ENCODE measurements around the gene FBXL17.
"Not testable (repeated sequence)": the region's sequence is repeated elsewhere in the genome, so short reads cannot be mapped to it uniquely, and the experiment has no call there.

The FBXL17 gene

DNA sequence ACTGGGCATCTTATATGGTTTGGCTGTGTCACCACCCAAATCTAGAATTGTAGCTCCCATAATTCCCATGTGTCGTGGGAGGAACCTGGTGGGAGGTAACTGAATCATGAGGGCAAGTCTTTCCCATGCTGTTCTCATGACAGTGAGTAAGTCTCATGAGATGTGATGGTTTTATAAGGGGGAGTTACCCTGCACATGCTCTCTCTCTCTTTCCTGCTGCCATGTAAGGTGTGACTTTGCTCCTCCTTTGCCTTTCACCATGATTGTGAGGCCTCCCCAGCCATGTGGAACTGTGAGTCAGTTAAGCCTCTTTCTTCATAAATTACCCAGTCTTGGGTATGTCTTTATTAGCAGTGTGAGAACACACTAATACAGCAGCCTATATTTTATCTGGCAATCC lies 229.0 kb downstream of the FBXL17 start:
- DNase-seq (ENCODE audit: low spot score) = not testable (repeated sequence)

DNA sequence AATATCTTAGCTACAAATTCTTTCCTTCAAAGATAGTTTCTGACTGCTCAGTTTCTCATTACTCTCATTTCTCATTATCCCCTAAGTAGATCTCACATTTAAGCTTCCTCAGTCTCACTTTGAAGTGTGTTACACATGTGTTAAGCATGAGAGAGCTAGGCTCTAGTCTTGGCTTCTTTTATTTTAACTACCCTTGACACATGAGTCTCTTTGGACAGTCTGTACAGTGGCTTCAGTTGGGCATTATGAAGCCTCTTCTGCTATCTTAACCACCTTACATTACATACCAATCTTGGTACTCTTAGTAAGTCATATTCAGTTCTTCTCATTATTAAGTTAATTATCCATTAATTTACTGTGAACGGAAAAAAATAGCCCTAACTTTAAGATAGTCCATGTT lies 232.5 kb downstream of the FBXL17 start:
- no peak for DNase-seq (ENCODE audit: low spot score)

DNA sequence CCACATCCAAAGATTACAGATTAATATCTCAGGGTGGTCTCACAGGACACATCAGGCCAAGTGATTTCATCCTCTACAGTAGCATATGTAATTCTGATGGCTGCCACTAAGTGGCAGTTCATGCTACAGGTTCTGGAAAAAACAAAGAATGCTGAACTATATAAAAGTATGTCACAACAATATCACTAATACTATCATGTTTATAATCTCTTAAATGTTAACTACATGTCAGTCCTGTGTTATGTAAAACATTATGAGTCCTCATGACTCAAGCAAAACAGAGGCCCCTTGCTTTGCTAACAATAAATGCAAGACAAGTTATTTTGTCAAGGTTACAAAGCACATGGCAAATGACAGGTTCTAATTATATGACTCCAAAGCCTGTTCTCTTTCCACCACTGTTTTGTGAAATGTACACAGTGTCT lies 233.2 kb downstream of the FBXL17 start:
- DNase-seq (ENCODE audit: low spot score) = peak; percentile 38

GRCh38 chr5:108146222-108146621 lies 235.7 kb downstream of the FBXL17 start:
- no peak for DNase-seq (ENCODE audit: low spot score)

- DNase-seq (ENCODE audit: low spot score) = no peak
Measured at GRCh38 chr5:108145351-108145750, 236.5 kb downstream of the FBXL17 start.

GRCh38 chr5:108144332-108144731 lies 237.6 kb downstream of the FBXL17 start:
- DNase-seq (ENCODE audit: low spot score) = no peak

- DNase-seq (ENCODE audit: low spot score) = peak; percentile 68
Measured at GRCh38 chr5:108143581-108143980, 238.3 kb downstream of the FBXL17 start.

DNA sequence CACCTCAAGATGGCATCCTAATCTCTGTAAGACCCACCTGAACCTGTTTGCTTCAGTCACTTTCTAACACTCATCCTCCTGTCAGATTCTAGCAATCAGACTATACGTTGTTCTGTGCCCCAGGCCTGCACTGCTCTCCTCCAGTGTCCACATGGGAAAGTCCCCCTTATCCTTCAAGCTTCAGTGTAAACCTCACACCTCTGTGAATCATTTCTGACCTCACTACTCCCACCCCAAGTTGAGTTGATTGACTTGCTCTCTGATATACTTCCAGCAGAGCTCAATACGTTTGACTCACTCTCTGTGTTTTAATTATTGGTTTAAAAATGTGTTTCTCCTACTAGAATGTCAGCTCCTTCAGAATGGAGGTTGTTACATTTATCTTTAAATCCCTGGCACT lies 240.2 kb downstream of the FBXL17 start:
- DNase-seq (ENCODE audit: low spot score) = no peak

GRCh38 chr5:108136493-108136892 lies 245.4 kb downstream of the FBXL17 start:
- DNase-seq (ENCODE audit: low spot score) = no peak

- DNase-seq (ENCODE audit: low spot score) = no peak
Measured at GRCh38 chr5:108129129-108129528, 252.8 kb downstream of the FBXL17 start.

DNA sequence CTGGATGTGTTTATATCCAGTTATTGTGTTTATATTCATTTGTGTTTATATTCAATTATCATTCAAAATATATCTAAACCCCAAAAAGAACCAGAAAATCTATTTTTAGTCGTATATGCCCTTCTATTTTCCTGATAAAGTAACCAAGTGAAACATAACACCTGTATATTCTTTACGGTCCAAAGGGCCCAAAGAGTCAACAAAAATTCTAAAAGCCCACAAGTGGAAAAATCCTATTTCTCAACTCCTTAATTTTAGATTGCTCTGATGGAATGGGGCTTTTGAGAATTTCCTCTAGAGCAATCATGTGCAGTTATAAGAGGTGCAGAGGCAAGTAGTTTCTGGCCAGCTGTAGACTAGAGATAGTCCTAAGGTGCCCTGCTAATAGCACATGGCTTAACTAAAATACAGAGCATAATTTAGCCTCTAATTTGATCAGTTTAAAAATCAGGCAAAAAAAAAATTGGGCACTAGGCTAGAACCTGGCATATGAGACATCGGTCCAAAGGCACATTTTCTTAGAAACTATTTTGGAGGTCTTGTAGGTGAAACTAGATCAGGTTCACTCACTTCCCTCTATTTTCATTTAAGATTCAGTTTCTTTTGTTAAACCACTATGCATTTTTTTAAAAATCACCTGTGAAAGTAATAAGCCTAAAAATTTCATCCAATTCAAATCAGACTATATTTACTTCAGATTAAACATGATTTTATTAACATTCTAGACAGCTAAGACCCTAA lies 256.0 kb downstream of the FBXL17 start:
- no peak for DNase-seq (ENCODE audit: low spot score)

GRCh38 chr5:108124596-108124995 lies 257.3 kb downstream of the FBXL17 start:
- DNase-seq (ENCODE audit: low spot score) = no peak

GRCh38 chr5:108122702-108123101 lies 259.2 kb downstream of the FBXL17 start:
- peak; percentile 17 for DNase-seq (ENCODE audit: low spot score)

DNA sequence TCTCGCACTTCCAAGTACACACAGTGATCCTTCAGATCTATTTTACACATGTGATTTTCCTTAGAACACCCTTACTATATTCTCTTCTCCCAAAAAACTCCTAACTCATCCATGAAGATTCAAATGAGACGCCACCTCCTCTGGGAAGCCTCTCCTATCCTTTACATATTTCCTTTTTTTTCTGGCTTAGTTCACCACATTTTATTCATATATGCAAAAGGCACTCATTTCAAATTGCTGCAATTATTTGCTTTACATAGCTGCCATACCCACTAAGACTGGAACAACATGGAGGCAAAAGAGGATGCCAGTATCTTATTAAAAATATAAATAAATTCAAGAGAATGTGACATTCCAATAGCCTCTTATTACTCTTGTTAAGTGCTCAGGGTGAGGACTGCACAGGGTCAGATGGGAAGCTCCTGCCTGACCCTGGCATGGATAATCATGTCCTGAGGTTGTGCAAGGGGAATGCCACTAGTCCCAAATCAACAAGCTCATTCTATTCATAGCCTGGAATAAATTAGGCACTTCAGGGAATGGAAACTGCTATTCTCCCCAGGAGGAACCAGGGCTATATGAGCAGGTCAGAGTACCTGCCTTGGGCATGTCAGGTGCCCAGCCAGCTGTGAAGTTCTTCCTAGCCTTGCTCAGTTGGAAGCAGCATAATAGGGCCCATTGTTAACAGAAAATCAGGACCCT lies 262.9 kb downstream of the FBXL17 start:
- DNase-seq (ENCODE audit: low spot score) = no peak

GRCh38 chr5:108115673-108116072 lies 266.2 kb downstream of the FBXL17 start:
- DNase-seq (ENCODE audit: low spot score) = no peak

DNA sequence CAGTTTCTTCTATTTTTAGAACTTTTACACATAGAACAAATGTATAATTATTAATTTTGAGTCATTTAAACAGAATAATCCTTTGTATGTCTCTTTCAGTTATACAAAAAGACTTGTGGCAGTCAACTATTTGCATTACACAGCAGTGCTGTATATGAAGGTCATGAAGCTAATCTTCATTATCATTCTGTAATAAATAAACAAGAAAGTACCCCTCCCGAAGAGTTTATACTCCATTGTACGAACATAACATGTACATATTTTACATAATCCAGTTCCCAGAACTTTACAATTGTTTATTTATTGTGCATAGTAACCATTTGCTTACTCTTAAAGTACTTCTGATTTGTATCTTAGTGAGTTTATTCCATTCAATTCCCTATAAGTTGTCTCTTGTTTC lies 267.9 kb downstream of the FBXL17 start:
- no peak for DNase-seq (ENCODE audit: low spot score)

- DNase-seq (ENCODE audit: low spot score) = no peak
Measured at GRCh38 chr5:108111736-108112135, 270.2 kb downstream of the FBXL17 start.

DNA sequence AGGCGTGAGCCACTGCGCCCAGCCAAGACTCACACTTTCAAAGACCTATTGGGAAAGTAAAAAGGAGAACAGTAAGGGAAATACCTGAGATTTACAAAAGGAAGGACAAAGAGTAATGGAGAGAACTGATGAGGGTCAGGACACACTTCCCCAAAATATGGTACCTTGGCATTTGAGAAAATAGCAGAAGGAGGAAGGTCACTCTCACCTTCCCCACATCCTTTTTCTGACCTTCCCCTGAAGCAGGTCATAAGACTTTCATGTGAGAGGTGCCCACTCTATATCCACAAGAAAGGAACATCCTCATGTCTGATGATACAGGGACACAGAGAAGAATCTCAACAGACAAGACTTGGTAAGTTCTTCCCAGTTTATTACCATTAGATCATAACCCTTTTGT lies 272.8 kb downstream of the FBXL17 start:
- DNase-seq (ENCODE audit: low spot score) = no peak

DNA sequence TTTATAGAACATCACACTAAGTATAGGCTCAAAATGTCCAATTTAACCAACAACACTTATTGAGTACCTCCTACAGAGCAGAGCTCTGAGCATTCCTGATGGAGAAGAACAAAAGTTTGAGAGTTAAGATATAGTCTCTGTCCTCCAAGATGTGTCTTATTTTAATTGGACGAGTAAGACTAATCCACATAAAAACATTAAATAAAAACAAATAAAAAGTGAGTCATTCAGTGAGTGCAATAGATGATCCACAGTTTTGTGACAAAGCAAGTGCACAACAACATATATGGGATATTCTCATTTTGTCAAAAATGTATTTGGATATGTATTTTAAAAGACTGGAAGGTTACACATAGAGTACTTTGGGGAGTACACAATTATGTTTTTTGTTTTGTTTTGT lies 277.4 kb downstream of the FBXL17 start:
- DNase-seq (ENCODE audit: low spot score) = no peak

GRCh38 chr5:108102463-108102862 lies 279.4 kb downstream of the FBXL17 start:
- DNase-seq (ENCODE audit: low spot score) = no peak

DNA sequence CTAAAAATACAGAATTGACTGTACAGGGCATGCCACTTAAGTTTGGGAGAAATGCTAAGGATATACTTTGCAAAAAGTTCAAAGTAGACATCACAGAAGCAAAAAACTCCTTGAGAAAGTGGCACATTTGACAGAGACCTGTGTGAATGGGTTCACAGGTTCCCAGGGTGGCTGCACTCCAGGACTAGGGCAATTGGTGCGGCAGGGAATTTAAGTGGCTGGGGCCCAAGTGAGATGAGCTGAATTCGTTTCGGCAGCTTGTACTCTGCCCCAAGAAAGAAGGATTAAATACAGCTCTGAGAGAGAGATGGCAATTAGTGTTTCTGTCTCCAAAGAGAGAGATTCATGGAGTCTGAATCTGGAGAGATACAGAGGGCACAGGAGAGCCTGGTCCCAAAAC lies 280.1 kb downstream of the FBXL17 start:
- no peak for DNase-seq (ENCODE audit: low spot score)

GRCh38 chr5:108101130-108101529 lies 280.8 kb downstream of the FBXL17 start:
- DNase-seq (ENCODE audit: low spot score) = no peak

- no peak for DNase-seq (ENCODE audit: low spot score)
Measured at GRCh38 chr5:108094800-108095199, 287.1 kb downstream of the FBXL17 start.

- DNase-seq (ENCODE audit: low spot score) = peak; percentile 29
Measured at GRCh38 chr5:108093186-108093585, 288.7 kb downstream of the FBXL17 start.
